ENCODE data around the gene LIN7A. TPM values are rescaled to one million over a fixed set of nuclear protein-coding genes. Genes with fewer than 3 reads are reported as not detected.

The LIN7A gene
- total and polyA plus RNA-seq, 2 of the 8 experiments (the other 6 are each of a cell fraction or from before 2014, with no cell fraction given) = 5.8 to 22.0 TPM

- Histone ChIP-seq H2BK5ac (ENCODE audit: low read depth, low read length) (no peak overlapping the region), H3K9me3 (ENCODE audit: insufficient read depth in 2 of 2, low read depth in 1 of 2, low read length in 1 of 2) (no peaks in the 10 kb centered on the region)
- CTCF ChIA-PET (ENCODE audit: partially characterized antibody) = no interaction called here
Observed at GRCh38 chr12:80881106-80881505, 56.6 kb downstream of the LIN7A start.

More at GRCh38 chr12:80881106-80881505, 56.6 kb downstream of the LIN7A start:
- H4K91ac ChIP-seq (replicated peaks; ENCODE audit: insufficient read length, low read length) = no peak overlapping the region
- H4K20me1 ChIP-seq (replicated peaks in 1 of 2; ENCODE audit: control insufficient read depth in 1 of 2, insufficient read depth in 2 of 2, low read length in 2 of 2) = no peaks in the 10 kb centered on the region
- H4K5ac ChIP-seq (ENCODE audit: insufficient read length, low read depth, low read length) = no peak overlapping the region
- no peaks in the 10 kb centered on the region for H3K36me3 ChIP-seq (ENCODE audit: control insufficient read depth in 2 of 4, insufficient read depth in 4 of 4, low read length in 3 of 4)
- no peak overlapping the region for H2BK120ac ChIP-seq (replicated peaks; ENCODE audit: low read depth, low read length)
- no peak overlapping the region for H2BK20ac ChIP-seq (ENCODE audit: low read length)
- no peak overlapping the region for H4K8ac ChIP-seq (ENCODE audit: extremely low read depth, insufficient read depth, low read length)
- H3K27ac ChIP-seq (ENCODE audit: low read depth, low read length) = no peak overlapping the region
- no peak overlapping the region for H3K4me2 ChIP-seq (ENCODE audit: insufficient read depth in 1 of 2, low read depth in 2 of 2, low read length in 2 of 2)
- no peak overlapping the region for H3K14ac ChIP-seq (ENCODE audit: insufficient read length)
- no peak overlapping the region for H2BK12ac ChIP-seq (ENCODE audit: low read depth, low read length)
- H3K79me1 ChIP-seq (ENCODE audit: low read depth, low read length) = no peaks in the 10 kb centered on the region
- H3K4me1 ChIP-seq (replicated peaks in 1 of 4; ENCODE audit: control insufficient read depth in 3 of 4, insufficient read depth in 4 of 4, low read length in 3 of 4) = no peaks in the 10 kb centered on the region
- H3K4ac ChIP-seq (replicated peaks; ENCODE audit: insufficient read length, low read depth, low read length) = no peak overlapping the region
- no peak overlapping the region for H3K18ac ChIP-seq (ENCODE audit: extremely low read depth, low read length)
- FAIRE-seq = no peak
- H3K79me2 ChIP-seq (ENCODE audit: control insufficient read depth in 1 of 2, insufficient read depth in 2 of 2, low read length in 2 of 2) = no peaks in the 10 kb centered on the region
- H3K56ac ChIP-seq (replicated peaks; ENCODE audit: insufficient read length, low read depth, low read length) = no peak overlapping the region
- no peak overlapping the region for H3K4me3 ChIP-seq (ENCODE audit: extremely low read depth in 1 of 4, insufficient read depth in 2 of 4, low read depth in 3 of 4, low read length in 4 of 4)
- no peaks in the 10 kb centered on the region for H3K23me2 ChIP-seq (ENCODE audit: low read depth, low read length)
- no peak for DNase-seq (ENCODE audit: low read depth in 1 of 2, low spot score in 2 of 2)
- no peak overlapping the region for H3K9ac ChIP-seq (replicated peaks in 1 of 4; ENCODE audit: extremely low read depth in 1 of 4, low read depth in 3 of 4, low read length in 3 of 4)
- no peaks in the 10 kb centered on the region for H3K27me3 ChIP-seq (replicated peaks in 1 of 4; ENCODE audit: control insufficient read depth in 3 of 4, extremely low read depth in 1 of 4, insufficient read depth in 3 of 4, low read length in 3 of 4)
- no peak overlapping the region for H2BK15ac ChIP-seq (ENCODE audit: low read length)
- H3K23ac ChIP-seq (ENCODE audit: insufficient read length) = no peak overlapping the region
- TF ChIP-seq RXRA (IDR thresholded peaks at IDR 0.05; ENCODE audit: insufficient read depth, low read depth, low read length) (no peak), PHF8 (conservative IDR thresholded peaks at IDR 0.05; ENCODE audit: low read depth, low read length) (no peak), NANOG (IDR thresholded peaks at IDR 0.05; ENCODE audit: insufficient read depth, low read depth, low read length, poor library complexity, severe bottlenecking) (no peak), NRF1 (IDR thresholded peaks at IDR 0.05; ENCODE audit: low read depth, low read length) (no peak), HDAC6 (IDR thresholded peaks at IDR 0.05; ENCODE audit: low read depth, low read length) (no peak), FOSL1 (IDR thresholded peaks at IDR 0.05; ENCODE audit: insufficient read depth, low read depth, low read length) (no peak), GTF2F1 (IDR thresholded peaks at IDR 0.05; ENCODE audit: borderline replicate concordance, low read depth, low read length) (no peak), USF2 (IDR thresholded peaks at IDR 0.05; ENCODE audit: low read length) (no peak), YY1 (IDR thresholded peaks at IDR 0.05; ENCODE audit: low read depth, low read length) (no peak), EGR1 (IDR thresholded peaks at IDR 0.05; ENCODE audit: borderline replicate concordance, low read depth, low read length) (no peak)
- no peak overlapping the region for H2AFZ ChIP-seq (ENCODE audit: low read length)
- H2AK5ac ChIP-seq (ENCODE audit: low read depth, low read length) = no peak overlapping the region
- POLR2A ChIA-PET (ENCODE audit: partially characterized antibody) = interaction anchor here (0.7 kb wide), 1 partner anchor 179 kb away, joined by 4 read pairs; no protein-coding TSS in a partner anchor
